Measurements from ENCODE around the gene EBF3. TPM values are rescaled to one million over a fixed set of nuclear protein-coding genes. Genes with fewer than 3 reads are reported as not detected.

EBF3 gene
- total RNA-seq, 4 donors from 2014 or later, result 2.5 to 4.9 (median 4.6) TPM

DNA sequence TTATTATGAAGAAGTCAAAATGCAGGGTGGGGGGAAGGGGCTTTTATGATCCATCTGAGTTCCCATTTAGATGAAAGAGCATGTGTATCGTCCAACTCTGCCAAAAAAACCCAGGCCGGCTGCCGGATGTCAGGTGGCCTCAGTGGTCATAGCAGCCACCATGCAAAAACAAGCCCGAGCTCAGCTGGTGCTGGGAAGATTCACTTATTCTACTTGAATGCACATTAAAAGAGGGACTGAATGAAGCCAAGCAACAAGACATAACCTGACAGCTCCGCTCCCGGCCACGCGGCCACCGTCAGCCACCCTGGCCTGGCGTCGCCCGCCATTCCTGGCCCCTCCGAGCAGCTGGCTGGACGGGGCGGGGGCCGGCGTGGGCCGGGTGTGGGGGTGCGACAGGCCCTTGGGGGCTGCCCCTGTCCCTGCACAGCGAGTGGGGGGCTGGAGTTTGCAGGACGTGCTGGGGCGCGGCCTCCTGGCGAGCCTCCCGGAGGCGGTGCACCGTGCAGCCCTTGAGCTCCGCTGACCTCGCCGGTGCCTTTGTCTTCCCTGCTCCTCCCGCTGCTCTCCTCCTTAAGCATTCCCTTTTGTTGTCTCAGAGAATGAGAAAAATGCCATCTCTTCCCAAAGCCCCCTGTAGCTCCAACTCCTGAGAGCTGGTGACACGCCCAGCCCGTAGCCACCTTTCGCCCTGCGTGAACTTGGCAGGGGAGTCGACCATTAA, 67.8 kb downstream of the EBF3 start:
- no peak overlapping the region for H3K27ac ChIP-seq
- 33 to 78% methylated on average over 1 to 7 of the region's 36 CpGs for WGBS, 2 donors (ENCODE audit: low coverage in 1 of 2)
- H3K4me1 ChIP-seq, result peaks cover 0 to 8% (median 0%) of the 10 kb centered on the region in 3 donors
- no peak for ATAC-seq
- peaks cover 83% of the 10 kb centered on the region for H3K27me3 ChIP-seq
- no peaks in the 10 kb centered on the region for H3K9me3 ChIP-seq
- TF ChIP-seq EP300 (IDR thresholded peaks at IDR 0.05) (no peak), POLR2A (IDR thresholded peaks at IDR 0.05) (no peak), POLR2AphosphoS5 (IDR thresholded peaks at IDR 0.05) (no peak)
- TF ChIP-seq, protein P1, sequence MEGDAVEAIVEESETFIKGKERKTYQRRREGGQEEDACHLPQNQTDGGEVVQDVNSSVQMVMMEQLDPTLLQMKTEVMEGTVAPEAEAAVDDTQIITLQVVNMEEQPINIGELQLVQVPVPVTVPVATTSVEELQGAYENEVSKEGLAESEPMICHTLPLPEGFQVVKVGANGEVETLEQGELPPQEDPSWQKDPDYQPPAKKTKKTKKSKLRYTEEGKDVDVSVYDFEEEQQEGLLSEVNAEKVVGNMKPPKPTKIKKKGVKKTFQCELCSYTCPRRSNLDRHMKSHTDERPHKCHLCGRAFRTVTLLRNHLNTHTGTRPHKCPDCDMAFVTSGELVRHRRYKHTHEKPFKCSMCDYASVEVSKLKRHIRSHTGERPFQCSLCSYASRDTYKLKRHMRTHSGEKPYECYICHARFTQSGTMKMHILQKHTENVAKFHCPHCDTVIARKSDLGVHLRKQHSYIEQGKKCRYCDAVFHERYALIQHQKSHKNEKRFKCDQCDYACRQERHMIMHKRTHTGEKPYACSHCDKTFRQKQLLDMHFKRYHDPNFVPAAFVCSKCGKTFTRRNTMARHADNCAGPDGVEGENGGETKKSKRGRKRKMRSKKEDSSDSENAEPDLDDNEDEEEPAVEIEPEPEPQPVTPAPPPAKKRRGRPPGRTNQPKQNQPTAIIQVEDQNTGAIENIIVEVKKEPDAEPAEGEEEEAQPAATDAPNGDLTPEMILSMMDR (IDR thresholded peaks at IDR 0.05), result no peak
- no peaks in the 10 kb centered on the region for H3K36me3 ChIP-seq
- no peak overlapping the region for H3K4me3 ChIP-seq

DNA sequence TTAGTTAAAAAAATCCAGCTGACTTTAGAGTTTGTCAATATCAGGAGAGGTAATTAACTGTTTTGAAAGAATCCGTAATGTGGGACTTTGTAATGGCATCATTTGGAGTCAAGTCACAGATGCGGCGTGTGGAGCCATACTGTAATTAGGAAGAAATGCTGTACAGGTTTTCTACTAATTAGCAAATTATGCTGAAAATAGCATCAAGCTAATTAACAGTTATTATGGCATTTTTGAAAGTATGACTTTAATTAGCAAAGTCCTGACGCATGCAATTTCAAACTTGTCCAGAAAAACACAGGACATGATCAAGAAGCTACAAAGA, 68.3 kb downstream of the EBF3 start:
- WGBS, 2 donors (ENCODE audit: low coverage in 1 of 2), result 93 to 96% methylated on average over 3 to 4 of the region's 4 CpGs
- Histone ChIP-seq H3K4me1 (peaks cover 0 to 8% (median 0%) of the 10 kb centered on the region in 3 donors), H3K27me3 (peaks cover 78% of the 10 kb centered on the region), H3K9me3 (no peaks in the 10 kb centered on the region), H3K36me3 (no peaks in the 10 kb centered on the region), H3K27ac (no peak overlapping the region), H3K4me3 (no peak overlapping the region)
- ATAC-seq, result no peak
- TF ChIP-seq POLR2A (IDR thresholded peaks at IDR 0.05), result no peak
- TF ChIP-seq, protein P1 (IDR thresholded peaks at IDR 0.05), result no peak
- TF ChIP-seq POLR2AphosphoS5 (IDR thresholded peaks at IDR 0.05), result no peak
- TF ChIP-seq EP300 (IDR thresholded peaks at IDR 0.05), result no peak

DNA sequence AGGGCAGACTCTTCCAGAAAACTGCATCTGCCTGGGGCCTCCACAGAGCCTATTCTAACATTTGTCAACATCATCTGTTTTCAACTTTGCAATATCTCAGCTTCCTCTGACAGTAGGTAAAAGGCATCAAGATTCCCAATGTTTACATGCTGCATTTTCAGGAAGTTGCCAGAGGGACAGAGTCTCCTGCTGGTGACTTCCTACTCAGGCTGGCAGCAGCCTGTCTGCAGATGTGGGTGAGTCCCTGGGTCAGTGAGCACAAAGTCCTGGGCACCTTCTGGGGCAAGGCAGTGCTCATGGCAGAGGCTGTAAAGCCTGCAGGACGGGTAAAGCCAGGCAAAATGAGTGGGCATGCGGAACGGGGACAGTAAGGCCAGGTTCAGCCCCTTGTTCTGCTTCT, 69.4 kb downstream of the EBF3 start:
- ATAC-seq, result no peak
- 80 to 93% methylated on average over 1 to 3 of the region's 3 CpGs for WGBS, 2 donors (ENCODE audit: low coverage in 1 of 2)
- Histone ChIP-seq H3K27ac (no peak overlapping the region), H3K4me1 (peaks cover 0 to 8% (median 0%) of the 10 kb centered on the region in 3 donors), H3K36me3 (no peaks in the 10 kb centered on the region), H3K9me3 (no peaks in the 10 kb centered on the region), H3K27me3 (peaks cover 67% of the 10 kb centered on the region), H3K4me3 (no peak overlapping the region)
- TF ChIP-seq EP300 (IDR thresholded peaks at IDR 0.05) (no peak), POLR2A (IDR thresholded peaks at IDR 0.05) (no peak), POLR2AphosphoS5 (IDR thresholded peaks at IDR 0.05) (no peak)
- TF ChIP-seq, protein P1 (IDR thresholded peaks at IDR 0.05), result no peak

DNA sequence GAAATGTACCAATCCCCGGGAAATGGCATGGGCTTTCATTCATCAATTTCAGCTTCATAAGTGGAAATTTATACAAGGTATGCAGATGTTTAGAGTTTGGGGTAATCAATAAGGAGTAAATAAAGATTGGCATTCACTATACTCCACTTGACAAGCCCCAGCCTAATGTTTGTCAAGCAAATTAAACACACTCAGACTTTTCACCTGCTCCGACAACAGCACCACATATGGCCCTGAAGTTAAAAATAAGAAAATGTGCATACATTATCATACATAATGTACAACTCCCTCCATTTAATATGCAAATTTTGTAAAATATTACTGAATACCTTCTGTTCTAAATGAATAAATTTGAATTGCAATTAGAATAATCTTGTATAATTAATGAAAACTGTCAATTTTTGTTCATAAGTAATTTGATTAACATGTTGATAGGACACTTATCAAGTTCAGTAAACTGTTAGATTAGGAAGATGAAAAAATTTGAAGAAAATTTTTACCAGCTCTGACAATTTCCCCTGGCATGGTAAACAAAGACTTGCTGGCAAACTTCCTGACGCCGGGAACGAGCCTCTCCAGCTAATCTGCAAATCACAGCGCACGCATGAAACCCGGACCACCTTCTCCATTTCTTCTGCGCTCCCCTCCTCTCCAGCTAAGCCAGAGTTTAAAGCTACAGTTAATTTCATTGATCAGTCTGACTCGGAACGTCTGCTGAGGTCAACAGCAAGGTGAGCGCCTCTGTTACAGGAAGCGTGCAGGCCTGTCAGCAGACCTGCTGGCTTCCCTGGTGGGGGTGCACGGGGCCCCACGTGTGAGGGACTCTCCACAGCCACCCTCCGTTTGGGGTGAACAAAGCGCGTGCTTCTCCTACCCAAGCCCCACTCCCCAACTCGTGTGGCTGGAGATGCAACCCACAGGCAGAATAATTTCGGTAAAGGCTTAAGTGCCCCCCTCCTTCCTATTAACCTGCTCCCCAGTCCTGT, 70.7 kb downstream of the EBF3 start:
- Histone ChIP-seq H3K4me3 (no peak overlapping the region), H3K4me1 (peaks cover 0 to under 1% (median 0%) of the 10 kb centered on the region in 3 donors), H3K9me3 (no peaks in the 10 kb centered on the region), H3K36me3 (no peaks in the 10 kb centered on the region), H3K27me3 (peaks cover 62% of the 10 kb centered on the region), H3K27ac (peak overlapping the region in 2 of 4 donors; percentile 43 to 60)
- 59 to 61% methylated on average over 10 to 15 of the region's 20 CpGs for WGBS, 2 donors (ENCODE audit: low coverage in 1 of 2)
- TF ChIP-seq POLR2A (IDR thresholded peaks at IDR 0.05) (no peak), POLR2AphosphoS5 (IDR thresholded peaks at IDR 0.05) (no peak), EP300 (IDR thresholded peaks at IDR 0.05) (no peak)
- TF ChIP-seq, protein P1 (IDR thresholded peaks at IDR 0.05), result no peak
- no peak for ATAC-seq
